ENCODE results near the gene PROKR2. TPM values are rescaled to one million over a fixed set of nuclear protein-coding genes. Genes with fewer than 3 reads are reported as not detected.

The PROKR2 gene
- total RNA-seq = not detected

GRCh38 chr20:5316188-5317158 lies at the start of gene PROKR2:
TSS of gene PROKR2 (minus strand) at chr20:5316954. CDS start at chr20:5314369, 2,585 bp downstream.

Small RNA genes within 50 kb of the gene (small RNA-seq; reads per million reads assigned to genes)
- not detected for gene RNA5-8SP7 (ENCODE audit: low replicate concordance)

Other genes with a start within 250 kb of the PROKR2 start
- gene TMEM230, start 203.9 kb downstream of the PROKR2 start, total RNA-seq = 95.6 TPM
- gene PCNA, start 197.0 kb downstream of the PROKR2 start, total RNA-seq = 82.6 TPM
- gene CDS2, start 189.9 kb downstream of the PROKR2 start, total RNA-seq = 40.8 TPM